Measurements from ENCODE around the gene TMEM119.

- TF ChIP-seq CTCF (IDR thresholded peaks at IDR 0.05; ENCODE audit: poor library complexity) (no peak), EZH2phosphoT487 (IDR thresholded peaks at IDR 0.05; ENCODE audit: low read depth, severe bottlenecking, unreplicated experiment) (no peak)
Observed at GRCh38 chr12:108641446-108642268, 43.8 kb upstream of the TMEM119 start.
